Activated effector memory CD4-positive, alpha-beta T cell treated with anti-CD3 and anti-CD28 coated beads, Interleukin-2, amount 50 U/mL, for 16 hours (primary cell): ENCODE data around the gene GPX2.

Experiments
- DNase-seq: peaks from one replicate; pipeline ENCODE4 v3.0.0-alpha.2; 2020

The GPX2 gene

DNA sequence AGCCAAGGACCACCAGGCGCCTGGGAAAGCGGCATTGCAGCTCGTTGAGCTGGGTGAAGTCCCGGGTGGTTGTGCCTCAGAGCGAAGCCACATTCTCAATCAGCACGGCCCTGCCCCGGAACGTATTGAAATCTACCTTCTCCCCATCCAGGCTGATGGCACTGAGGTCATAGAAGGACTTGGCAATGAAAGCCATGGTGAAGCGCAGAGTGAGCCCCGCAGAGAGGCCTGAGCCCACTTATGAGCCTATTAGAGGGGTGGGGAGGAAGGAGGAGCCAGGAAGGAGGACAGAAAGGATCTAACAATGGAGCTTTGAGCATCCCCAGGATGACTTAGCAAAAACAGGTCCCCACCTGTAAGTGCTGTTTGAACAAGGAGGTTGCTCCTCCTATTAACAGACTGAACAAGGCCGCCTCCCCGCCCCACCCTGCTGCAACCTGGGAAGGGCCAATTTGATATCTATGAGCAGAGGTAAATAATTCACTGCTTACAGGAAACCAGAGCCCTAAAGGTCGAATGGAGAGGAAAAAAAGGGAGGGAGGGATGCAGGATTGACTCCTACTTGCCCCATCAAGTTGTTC, at the start of gene GPX2:
GPX2 (minus strand) TSS at position 215 of the 581 bp plus-strand sequence; CDS start at position 196, 19 bp downstream.
- DNase-seq = no peak

DNA sequence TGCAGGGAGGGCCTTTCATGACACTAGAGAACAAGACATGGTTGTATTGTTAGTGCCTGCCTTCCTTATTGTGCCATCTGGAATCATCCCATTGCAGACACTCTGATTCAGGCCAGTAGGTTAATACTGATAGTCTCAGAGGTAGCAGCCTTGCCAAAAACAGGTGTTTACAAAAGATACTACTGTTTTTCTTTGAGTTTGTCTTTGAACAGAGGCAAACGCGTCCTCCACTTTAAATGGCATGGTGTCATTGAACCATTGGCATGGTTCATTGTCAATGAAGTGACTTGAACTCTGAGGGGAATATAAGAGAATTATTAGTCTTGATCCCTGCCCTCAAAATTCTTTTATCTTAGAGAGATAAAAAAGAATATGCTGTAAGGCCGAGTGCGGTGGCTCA, 48.4 kb upstream of the GPX2 start:
- DNase-seq = no peak

DNA sequence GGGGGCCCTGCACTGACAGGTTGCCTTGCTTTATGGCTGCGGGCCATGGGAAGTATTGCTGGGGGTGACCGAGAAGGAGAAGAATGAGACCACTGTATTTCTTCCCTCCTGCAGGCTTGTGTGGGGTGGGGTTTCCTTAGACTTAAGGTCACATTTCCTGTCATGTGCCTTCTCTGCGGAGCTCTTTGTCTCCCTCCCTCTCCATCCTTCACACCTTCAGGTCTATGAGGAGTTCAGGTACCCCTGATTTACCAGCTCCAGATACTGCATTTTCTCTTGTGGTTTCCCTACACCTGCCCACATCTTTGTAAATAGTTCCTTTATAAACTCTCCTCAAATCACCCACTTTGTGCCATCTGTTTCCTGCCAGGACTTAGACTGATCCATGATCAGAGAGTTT, 47.8 kb upstream of the GPX2 start:
- no peak for DNase-seq

DNA sequence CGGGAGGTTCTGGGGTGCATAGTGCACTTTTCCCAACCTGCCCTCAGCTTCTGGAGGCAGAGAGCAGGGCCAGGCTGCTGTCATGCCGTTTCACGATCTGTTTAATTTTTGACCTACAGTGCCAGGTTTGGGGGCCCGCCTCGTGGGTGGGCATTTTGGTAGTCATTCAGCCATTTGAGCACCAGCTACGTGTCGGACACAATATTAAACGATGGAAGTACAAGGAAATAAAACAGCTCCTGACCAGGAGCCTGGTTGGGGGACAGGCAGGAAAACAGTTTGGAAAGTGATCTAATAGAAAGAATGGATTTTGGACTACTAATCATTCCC, 44.9 kb upstream of the GPX2 start:
- no peak for DNase-seq

DNA sequence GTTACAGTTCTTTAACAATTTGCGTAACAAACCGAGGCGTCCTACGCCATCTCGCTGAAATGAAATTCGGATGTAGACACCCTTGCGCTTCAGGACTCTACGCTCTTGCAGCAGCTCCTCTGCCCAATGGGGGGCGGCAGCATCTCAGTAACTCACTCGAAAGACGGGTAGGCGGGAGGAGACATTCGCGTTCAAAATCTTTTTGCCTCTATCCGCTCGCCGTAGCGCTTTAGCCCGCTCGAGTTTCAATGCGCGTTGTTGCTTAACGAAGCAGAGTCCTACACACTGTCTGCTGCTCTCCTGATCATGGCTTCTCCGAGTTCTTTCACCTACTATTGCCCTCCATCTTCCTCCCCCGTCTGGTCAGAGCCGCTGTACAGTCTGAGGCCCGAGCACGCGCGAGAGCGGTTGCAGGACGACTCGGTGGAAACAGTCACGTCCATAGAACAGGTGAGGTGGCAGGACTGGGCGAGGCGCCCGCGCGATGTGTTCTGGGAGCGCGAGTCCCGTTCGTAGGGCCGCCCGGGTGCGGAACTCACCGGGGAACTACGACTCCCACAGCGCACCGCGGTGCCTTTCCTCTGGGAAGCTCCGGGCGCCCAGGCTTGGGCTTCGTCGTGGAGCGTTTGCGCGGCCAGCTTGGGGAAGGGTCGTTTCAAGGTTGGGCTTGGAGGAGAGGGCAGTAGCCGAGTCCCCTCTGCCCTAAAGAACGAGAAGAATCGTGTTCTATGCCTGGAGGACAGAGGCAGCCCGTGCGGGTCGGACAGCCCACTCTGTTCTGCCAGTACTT, 44.3 kb upstream of the GPX2 start, which contains the start of gene FNTB:
FNTB (plus strand) TSS at position 248 of the 790 bp plus-strand sequence; CDS start at position 307, 59 bp downstream.
- peak; percentile 97 for DNase-seq

GRCh38 chr14:64983439-64984310, 41.1 kb upstream of the GPX2 start:
- DNase-seq = peak; percentile 69

GRCh38 chr14:64979336-64980074, 37.0 kb upstream of the GPX2 start:
- no peak for DNase-seq

DNA sequence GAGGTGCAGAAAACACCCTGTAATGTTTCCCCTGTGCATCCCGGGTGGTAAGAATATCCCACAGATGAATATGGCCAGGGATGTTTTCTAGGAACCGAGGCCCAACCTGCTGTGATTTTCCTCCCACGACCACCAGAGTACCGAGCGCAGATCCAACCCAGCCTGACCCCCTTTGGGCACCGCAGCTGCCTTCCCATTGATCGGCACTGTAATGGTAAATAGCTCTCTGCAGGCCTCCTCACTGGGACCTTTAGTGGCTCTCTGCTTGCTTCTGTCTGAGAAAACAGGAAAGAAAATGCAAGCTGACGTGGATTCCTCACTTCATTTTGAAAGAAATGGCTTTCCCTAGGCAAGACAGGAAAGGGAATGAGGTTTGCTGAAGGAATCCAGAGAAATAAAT, 32.0 kb upstream of the GPX2 start:
- peak; percentile 43 for DNase-seq

DNA sequence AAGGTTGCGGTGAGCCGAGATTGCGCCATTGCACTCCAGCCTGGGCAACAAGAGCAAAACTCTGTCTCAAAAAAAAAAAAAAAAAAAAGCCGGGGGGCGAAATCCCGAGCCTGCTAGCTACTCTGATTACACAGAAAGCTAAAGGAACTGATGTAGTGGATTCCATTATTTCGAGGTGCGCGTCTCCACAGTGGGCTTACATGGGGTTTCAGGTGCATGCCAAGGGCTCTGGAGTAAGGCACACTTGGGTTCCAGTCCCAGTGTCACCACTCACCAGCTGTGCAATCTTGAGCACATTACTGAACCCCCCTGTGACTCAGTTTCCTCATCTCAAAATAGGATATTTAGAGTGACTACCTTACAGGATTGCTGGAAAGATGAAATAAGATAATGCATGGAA, 31.3 kb upstream of the GPX2 start:
- DNase-seq = peak; percentile 54

GRCh38 chr14:64973026-64973442, 30.5 kb upstream of the GPX2 start:
- peak; percentile 39 for DNase-seq

DNA sequence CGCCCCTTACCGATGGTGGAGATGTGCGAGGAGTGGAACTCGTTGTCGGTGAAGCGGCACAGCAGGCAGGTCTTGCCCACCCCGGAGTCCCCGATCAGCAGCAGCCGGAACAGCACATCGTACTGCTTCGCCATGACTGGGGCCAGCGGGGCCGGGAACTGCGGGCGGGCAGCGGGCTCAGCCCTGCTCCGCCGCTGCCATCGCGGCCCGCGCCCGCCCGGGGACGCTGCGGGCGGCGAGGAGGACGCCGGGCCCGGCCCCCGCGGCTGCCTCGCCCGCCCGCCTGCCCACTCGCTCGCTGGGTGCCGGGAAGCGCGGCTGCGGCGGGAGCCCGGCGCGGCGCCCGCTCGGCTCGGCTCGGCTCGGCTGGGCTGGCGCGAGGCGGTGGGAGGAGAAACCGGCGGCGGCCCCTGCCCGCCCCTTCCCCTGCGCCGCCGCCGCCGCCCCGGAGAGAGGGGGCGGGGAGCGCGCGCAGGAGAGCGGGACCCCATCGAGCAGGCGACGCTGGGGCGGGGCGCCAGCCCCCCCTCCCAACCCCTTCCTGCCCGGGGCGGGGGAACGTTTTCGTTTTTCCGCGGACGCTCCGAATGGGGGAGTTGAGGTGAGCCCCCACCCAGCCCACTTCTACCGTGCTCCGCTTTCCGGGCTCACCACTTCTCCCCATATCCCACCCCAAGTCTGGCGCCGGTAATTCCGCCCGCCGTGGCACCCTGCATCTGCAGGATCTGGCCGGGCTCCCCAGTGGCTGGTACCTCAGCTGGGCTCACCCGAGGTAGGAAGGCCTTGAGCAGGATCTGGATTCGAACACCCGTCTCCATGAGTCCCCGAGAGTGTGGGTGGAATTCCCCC, 29.6 kb upstream of the GPX2 start, which contains the start of gene RAB15:
RAB15 (minus strand) TSS at position 394 of the 849 bp plus-strand sequence; CDS start at position 134, 260 bp downstream.
- peak; percentile 77 for DNase-seq

- no peak for DNase-seq
Measured at GRCh38 chr14:64971491-64971942, 29.0 kb upstream of the GPX2 start.

GRCh38 chr14:64970776-64971477, 28.4 kb upstream of the GPX2 start:
- DNase-seq = peak; percentile 60

DNA sequence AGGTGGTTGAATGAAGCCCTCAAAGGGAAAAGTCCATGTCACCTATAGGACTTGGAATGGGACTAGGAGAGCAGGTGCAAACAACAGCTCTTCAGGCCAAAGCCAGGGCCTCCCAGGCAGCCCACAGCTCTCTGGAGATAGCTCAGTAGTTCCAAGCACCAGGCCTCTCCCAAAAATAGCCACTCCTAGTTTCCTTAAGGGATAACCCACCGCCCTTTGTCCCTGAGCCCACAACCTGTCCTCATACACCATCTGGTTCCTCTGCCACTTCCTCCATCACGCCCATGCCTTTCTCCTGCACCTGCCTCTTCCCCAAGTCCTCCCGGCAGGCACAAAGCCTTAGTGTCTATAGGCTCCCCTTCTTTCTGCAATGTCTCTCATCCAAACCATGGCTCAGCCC, 27.5 kb upstream of the GPX2 start:
- DNase-seq = no peak

DNA sequence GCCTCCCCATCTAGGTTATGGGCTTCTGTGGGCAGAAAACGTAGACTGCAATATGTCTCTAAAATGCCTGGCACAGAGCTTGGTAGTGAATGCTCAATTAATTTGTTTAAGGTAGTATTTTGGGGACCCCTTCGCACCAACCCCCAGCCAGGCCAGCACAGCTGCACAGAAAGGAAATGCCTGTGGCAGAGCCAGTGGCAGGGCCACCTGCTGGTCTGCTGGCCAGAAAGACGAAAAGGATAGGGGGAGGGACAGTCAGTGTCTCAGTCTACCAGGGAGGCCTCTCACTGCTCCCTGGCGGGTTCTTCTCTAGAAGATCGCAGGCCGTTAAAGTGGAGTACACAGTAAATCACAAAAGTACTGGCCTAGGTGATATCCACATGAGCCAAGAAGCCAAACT, 26.1 kb upstream of the GPX2 start:
- DNase-seq = no peak

DNA sequence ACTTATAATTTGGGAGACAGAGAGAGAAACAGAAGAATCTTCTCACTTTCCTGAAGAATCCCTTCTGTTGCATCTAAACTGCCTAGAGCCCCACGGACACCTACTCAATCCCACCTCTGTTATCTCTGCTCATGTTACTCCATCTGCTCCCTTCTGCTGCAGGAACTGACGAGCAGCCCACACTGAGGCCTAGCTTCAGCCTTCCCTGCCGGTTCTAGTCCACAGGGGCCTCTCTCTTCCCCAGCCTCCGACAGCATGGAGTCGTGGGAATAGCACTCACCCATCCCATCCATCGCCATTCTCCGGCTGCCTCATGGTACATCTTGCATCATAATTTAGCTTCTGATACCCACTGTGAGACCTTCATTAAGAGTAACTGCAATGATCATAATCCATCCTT, 25.6 kb upstream of the GPX2 start:
- no peak for DNase-seq

GRCh38 chr14:64966976-64967375, 24.4 kb upstream of the GPX2 start:
- no peak for DNase-seq

DNA sequence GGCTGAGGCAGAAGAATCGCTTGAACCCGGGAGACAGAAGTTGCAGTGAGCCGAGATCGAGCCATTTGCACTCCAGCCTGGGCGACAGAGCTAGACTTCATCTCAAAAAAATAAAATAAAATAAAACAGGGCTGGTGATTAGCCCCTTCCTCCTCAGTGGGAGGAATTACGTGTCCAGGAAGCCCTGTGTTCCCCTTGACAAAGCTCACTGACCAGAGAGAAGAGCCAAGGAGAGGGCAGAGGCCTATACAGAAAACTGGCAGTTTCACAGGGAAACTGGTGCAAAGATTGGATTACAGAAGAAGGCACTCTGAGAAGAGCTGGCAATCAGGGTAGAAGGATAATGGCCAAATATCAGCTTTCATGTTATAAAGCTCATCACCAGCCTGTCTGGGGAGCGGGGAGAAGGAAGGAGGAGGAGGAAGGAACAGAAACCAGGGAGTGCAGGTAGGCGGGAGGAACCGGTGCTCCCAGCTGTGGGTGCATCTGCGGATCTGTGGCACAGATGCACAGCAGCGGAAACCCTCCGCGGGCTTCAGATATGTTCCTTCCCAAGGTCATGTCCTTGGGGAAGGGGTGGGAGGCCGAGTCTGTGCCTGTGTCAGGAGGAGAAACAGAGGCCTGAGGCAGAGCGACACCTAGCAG, 22.9 kb upstream of the GPX2 start:
- DNase-seq = no peak

DNA sequence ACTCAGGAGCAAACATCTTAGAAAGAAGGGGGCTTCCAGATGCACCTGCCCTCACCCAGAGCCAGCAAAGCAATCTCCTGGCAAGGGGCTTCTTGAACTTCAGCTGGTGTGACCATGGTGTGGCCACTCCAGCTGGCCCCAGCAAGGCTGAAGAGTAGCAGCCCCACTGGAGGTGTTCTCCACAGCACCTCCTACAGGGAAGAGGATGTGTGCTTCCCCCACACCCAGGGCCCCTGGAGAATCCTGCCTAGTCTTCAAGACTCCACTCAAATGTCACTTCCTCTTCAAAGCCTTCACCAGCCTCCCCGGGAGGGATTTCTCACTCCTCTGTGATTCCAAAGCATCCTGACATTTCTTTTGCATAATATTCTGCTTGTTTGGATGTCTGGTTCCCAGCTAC, 21.1 kb upstream of the GPX2 start:
- no peak for DNase-seq

- no peak for DNase-seq
Measured at GRCh38 chr14:64960762-64961276, 18.3 kb upstream of the GPX2 start.
